GM21381 (cell line): ENCODE measurements around the gene NAA10.

Experiments used
- ATAC-seq: cut with Tn5 transposase; IDR thresholded peaks from one replicate; pipeline ENCODE4 v1.9.1; 2021; ENCODE audit warnings: mild to moderate bottlenecking, moderate library complexity; ENCODE audit not compliant: unreplicated experiment

Gene NAA10

DNA sequence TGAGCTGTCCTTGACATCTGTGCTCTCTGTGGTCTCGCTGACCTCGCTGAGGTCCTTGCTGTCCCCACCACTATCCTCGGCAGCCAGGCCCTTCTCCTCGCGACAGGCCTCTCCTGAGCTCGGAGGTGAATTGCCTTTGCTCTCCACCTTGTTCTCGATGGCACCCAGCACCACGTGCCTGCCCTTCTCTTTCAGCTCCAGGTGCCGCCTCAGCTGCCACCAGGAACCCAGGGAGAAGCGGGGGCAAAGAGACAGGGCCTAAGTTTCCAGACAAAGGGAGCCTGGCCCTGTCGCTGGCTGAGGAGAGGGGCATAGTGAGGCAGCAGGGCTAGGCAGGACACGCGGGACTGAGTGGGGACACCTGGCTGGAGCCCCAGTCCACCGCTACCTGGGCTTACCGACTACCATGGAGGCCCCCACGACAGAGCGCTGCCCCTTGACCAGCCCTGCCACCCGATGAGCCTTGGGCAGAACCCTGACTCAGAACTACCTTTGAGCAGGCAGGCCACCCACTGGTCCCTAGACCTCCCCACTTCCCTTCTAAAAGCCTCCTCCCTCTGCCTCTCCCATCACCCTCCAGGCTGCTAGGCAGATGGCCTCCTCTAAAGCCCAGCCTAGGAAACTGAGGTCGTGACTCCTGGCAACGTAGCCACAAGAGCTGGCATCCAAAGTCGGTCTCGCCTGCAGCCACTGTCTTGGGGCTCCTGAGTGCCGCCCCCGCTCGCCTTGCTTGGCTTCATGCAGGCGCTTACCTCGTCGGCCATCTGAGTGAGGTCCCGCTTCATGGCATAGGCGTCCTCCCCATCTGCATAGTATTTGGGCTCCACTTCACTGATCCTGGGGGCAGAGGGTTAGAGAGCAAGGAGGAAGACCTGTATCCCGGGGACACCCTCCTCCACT is 4.6 kb downstream of the NAA10 start:
- ATAC-seq, result no peak

DNA sequence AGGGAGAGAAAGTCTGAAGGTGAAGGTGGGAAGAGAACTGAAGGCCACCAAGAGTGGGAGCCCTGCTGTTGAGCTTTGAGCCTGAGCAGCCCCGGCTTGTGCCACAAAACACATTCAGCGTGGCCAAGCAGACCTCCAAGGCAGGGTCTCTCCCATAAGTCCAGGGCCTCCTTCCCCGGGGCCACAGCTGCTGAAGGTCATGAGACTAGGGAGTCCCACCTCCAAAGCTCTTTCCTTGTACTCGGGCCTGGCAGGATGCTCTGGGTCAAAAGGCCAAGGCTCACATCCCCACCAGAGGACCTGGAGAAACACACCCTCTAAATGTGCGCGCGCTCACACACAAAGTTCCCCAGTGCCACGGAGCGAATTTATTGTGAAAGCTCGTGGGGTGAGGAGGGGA is 5.3 kb downstream of the NAA10 start:
- ATAC-seq, result no peak

DNA sequence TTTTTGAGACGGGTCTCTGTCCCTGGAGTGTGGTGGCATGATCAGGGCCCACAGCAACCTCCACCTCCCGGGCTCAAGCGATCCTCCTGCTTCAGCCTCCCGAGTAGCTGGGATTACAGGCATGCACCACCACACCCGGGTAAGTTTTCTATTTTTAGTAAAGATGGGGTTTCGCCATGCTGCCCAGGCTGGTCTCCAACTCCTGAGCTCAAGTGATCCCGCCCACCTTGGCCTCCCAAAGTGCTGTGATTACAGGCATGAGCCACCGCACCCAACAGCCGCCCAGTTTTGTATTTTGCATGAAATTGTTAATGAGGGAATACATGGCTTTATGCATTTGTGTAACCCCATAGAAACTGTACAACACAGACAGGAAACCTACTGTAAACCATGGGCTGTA is 6.0 kb downstream of the NAA10 start:
- ATAC-seq, result no peak

DNA sequence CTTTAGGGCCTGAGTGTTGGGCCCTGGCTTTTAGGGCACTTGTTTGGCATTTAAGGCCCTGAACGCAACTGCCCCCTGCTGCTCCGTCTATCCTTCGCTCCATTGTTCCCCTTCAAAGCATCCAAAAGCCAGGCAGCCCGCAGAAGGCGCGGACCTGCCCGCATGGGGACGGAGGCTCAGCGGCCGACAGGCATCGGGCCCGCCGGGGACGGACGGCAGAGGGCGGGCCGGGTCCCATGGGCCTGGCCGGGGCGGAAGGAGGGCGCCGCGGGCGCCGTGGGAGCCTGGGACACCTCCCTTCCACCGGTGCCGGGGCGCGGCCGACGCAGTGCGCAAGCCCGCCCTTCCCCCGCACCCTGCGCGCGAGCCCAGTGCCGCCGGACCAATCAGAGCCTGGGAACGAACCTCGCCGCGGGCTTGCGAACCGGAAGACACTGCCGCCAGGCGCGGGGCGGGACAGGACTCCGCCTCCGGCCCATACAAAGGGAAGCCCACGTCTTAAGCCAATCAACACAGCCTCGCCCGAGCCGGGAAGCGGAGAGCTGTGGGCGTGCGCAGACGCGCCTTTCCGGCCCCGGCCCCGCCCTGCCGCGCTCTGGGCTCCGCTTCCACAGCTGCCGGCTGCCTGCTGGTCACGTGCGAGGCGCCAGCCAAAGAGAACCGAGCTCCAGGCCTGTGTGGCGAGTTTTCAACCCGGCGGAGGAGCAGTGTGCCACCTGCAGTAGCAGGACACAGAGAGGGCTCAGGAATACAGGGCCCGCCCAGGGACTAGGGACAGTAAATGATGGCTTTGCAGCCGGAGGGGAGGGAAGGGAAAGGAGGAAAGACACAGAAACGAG is 6.7 kb downstream of the NAA10 start:
- peak; percentile 68 for ATAC-seq

DNA sequence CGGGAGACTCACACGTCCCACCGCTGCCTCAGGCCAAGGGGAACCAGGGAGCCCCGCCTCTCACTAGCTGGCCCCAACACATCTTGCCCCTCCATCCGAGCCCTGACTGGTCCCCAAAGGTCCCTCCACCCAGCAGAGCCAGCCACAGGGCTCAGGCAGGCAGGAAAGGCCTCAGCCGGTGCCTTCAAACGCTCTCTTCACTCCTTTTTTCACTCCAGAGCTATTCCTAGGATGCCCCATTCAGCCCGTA is 7.2 kb downstream of the NAA10 start:
- no peak for ATAC-seq

DNA sequence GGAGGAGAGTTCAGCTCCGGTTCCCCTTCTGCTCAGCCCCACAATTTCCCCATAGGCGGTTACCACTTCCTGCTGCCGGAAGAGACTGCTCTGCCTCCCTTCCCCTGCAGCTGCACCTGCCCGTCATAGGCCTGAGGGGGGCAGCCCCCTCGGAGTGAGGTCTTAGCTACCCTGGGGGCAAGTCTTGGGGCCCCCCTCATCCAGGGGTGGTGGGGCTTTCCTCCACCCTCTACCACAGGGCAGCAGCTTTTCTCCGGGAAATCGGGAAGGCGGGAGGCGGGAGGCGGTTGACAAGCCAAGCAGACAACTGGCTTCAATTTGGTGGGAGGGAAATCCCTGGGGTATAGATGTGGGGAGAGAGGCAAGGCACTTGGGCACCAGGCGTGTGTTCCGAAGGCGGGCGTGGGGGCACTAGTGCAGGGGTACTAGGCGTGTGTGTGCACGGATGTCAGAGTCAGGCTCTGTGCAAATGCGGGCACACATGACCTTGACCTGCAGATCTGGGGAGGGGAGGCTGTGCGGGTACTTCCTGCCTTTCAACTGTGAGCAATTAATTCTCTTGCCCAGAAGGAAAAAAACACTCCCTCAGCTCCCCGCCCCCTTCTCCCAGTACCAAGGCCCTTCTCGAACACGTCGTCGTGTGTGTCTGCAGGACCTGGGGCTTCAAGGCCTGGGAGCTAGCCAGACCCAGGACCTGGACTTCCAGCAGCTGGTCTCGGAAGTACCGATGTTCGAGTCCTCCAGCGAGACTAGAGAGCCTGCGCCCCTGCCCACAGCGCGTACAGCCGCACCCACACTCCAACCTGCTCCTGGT is 7.8 kb downstream of the NAA10 start:
- peak; percentile 31 for ATAC-seq

DNA sequence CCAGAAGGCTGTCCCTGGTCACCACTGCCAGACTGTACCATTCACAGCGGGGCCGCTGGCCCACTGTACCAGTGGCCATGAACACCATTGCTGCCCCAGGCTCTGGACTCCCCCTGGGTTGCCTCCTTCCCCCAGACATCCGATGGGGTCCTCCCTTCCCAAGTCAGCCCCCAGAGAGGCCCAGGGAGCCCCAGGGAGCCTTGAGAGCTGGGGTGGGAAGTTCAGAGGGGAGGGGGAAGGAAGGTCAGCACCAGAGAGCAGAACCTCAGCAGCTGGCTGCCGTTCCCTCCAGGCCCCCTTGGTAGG is 8.3 kb downstream of the NAA10 start:
- no peak for ATAC-seq

DNA sequence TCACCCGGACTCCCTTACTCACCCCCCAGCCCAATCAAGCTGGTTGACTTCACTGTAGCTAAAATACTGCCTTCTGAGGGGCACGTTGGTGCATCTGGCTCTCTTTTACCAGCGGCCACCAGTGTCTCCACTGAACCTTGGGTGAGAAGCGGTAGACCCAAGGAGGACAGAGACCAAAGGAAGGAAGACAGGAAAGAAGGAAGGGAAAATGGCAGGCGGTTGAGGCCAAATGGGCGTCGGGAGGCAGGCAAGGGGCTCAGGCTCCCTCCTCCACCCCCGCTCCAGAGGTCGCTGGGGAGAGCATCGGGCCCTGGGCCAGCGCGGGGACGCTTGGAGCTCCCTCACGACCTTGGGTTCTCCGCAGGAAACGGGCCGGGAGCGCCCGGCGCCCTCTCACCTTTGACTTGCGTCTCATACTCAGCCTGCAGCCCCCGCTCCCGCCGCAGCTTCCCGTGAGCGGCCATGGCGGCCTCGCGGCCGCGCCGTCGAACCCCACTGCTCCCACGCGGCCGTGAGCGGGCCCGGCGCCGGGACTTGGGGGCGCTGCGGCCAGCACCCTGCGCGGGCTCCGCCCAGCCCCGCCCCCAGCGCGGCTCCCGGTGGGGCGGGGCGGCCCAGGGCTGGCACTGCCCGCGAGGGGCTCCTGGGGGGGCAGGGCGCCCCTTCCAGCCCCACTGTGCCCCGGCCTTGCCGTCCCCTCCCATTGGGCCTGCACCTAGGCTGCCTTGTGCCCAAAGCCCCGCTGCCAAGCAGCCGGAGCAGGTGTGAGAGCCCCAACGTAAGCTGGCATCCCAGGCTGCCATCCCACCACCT is 8.9 kb downstream of the NAA10 start, which contains the start of gene ARHGAP4:
Gene ARHGAP4 (minus strand): TSS at position 526 of the 813 bp plus-strand sequence. CDS start 62 bp downstream, at position 464.
- no peak for ATAC-seq

DNA sequence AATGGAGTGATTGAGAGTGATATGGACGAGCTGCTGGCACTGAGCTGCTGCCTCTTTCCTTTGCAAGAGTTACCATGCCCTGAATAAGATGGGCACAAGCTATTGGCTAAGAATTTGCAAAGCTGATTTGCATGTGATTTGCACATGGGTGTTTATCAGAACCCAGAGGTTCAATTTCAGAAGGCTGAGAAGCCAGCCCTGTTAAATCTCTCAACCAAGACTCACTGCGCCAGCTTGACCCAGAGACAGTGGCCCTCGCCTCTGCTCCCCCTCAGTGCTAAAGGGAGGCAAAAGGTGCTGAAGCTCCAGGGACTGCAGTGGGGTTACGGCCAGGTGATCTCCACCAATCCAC is 9.5 kb downstream of the NAA10 start:
- no peak for ATAC-seq

DNA sequence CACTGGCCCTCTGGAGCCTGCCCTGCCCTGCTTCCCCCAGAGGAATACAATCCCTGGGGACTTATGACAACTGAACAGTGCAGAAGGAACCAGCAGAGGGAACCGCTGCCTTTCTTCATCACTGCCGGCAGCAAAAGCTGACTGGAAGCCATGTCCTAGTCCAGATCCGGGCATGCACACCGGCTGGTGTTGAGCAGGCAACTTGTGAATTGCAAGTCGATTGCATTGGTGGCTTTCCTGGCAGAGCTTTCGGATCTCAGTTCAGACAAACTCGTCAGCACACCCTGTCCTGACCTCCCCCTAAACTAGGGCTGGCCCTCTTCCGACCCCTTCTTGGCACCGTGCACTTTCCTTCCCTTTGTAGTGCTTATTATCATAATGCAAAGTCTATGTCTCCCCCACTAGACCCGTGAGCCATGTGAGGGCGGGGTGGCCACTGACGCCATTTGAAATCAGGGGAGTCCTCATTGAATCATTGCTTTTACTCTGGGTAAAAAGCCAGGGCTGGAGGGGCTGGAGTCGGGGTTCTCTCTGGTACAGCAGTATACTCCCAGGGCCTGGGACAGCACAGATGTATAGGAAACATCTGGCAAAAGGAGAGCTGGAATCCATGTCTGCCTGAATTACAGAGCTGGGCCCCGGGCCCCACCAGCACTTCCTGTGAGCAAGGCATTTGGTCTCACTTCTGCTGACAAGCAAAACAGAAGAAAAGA is 10.5 kb downstream of the NAA10 start:
- no peak for ATAC-seq

DNA sequence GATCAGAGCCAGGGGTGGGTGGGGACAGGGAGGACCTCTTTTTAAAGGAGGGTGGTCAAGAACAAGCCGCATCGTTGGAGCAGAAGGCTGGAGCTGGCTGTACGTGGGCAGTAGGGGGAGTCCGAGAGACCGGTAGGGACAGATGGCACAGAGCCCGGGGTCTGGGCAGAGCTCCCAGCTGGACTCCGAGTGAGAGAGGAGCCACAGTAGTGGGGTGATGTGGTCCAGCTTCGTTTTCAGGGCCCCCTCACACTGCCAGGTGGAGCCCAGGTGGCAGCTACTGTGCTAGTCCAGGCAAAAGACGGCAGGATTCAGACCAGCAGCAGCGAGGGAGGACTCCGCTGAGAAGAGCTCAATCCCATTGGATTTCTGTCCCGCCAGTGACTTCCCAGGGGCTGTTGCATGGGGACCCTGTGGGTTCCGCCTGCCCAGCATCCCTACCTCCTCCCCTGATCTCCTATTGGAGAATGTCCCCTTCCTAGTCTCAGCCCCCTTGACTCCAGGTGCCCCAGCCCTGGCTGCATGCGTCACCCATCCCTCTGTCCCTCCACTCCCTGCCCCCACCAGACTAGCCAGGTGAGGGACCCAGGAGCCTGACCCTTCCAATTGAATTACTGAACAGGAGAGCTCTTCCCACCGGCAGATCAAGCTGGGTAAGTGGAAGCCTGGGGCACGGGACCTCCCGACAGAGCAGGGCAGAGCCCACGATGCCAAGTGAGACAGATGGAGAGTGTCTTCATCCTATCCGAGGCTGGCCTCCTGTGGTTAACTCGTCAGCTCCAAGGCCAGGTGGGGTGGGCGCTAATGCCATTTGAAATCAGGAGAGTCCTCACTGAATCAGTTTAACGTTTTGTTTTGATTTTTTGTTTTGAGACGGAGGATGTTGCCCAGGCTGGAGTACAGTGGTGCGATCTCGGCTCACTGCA is 11.6 kb downstream of the NAA10 start:
- no peak for ATAC-seq

DNA sequence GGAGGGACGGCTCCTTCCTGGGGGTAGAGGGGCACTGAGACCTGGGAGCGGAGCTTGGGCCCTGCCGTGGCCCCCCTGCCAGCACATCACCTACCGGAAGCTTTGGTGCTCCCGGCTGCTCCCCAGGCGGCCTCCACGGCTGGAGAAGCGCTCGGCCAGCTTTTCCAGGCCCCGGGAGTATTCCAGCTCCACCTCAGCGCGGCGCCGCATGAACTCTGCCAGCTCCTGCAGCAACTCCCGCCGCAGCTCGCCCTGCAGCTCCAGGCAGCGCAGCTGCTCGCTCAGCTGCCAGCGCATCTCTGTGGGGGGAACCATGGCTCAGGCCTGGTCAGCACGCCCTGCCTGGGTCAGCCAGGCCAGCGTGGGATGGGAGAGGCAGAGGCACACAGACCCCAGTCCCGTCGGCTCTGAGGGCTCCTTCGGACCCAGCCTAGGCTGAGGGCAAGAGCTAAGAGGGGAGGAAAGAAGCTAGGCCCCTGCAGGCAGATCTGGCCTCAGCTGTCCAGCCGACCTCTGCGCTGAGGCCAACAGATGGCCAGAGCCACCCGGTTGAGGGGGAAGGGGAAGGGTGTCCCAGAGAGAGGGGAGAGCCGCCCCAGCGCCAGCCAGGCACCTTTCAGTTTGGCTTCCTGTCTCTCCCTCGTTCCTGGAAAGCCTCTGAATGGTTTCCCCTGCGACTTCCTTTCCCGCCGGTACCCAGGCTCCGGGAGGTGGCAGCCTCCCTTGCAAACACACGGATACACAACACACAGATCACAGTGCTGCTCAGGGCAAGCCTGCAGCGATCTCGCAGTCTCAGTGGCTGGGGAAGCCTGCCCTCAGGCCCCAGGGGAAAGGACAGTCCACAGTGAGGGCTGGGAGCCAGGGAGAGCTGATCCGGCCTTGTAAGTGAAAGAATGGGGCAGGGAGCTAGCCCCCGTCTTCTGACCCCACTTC is 13.1 kb downstream of the NAA10 start:
- no peak for ATAC-seq

DNA sequence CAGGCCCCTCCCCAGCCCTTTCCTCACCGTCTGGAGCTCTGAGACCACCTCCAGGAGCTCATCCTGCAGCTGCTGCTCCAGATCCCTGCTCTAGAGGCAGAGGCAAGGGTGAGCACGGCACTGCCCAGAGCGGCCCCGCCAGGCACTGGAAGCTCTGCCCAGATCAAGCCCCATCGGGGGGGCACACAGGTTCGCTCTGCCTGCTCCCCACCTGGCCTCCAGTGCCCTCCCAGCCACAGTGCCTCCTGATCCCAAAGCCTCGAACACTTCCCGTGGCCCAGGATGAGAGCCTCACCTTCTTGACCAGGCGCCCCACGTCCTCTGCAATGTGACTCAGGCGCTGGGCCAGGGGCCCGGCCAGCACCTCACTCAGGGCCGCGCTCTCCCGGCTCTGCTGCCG is 13.8 kb downstream of the NAA10 start:
- no peak for ATAC-seq

DNA sequence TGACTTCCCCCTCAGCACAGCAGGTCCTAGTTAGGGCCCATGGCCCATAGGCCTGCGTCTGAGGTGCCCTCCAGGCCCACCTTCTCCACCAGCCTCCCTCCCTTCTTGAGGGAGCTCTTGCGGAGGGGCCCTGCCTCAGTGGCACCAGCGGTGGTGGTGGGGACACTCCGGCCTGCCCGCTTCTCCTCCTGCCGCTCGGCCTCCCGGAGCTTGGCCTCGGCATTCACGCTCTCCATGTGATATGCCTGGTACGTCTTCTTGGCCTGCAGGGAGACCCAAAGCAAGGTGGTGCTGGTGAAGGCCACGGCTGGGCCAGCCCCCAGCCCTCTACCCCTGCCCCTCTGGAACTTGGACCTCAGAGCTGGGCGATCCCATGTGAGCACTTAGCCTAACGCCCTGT is 14.3 kb downstream of the NAA10 start:
- ATAC-seq, result no peak

DNA sequence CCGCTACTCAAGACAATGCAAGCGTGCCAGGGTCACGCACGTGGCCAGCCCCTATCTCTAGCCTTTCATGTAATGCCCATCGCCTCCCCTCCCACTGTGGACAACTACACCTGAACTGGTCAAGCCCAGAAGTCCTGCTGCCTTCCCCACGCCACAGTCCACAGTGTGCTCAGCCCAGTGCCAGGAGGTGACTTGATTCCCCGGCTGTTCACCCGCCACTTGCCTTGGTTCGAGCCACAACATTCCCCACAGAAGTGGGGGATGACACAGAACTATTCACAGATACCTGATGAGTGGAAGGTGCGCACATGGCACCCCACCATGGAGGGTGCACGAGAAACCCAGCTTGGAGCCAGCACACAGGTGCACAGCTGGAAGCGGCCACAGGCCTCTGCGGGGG is 15.6 kb downstream of the NAA10 start:
- no peak for ATAC-seq

DNA sequence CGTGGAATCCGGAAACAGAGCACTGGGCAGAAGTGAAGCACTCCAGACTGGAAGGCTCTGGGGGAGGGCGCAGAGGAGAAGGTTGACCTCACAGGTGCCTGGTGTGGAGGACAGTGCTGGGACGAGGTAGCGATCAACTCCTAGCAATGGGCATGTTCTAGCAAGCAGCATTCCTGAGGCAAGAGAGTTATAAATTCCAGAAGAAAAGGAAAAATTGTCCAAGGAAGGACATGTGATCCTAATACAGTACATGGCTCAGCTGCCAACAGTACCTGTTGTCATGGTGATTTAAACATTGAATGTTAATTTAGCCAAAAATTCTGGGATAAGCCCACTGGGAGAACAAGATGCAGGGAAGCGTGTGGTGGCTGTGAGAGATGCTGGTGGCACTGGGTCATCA is 17.0 kb downstream of the NAA10 start:
- ATAC-seq, result no peak

DNA sequence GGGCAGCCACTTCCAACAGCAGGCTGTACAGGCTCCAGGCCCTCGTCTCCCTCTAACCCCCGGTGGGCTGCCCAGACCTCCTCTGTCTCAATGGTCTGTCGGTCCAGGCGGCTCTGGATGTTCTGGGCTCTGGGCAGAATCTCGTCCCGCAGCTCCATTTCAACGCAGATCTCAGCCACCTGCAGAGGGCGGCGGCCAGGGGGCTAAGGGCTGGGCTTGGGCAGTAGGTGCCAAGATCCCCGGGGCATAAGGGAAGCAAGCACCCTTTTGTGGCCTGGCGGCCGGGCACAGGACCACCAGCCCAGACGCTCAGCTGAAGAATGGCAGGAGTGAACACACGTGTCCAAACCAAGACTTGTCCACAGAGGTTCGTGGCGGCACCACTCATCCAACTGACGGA is 21.1 kb downstream of the NAA10 start:
- ATAC-seq, result no peak

DNA sequence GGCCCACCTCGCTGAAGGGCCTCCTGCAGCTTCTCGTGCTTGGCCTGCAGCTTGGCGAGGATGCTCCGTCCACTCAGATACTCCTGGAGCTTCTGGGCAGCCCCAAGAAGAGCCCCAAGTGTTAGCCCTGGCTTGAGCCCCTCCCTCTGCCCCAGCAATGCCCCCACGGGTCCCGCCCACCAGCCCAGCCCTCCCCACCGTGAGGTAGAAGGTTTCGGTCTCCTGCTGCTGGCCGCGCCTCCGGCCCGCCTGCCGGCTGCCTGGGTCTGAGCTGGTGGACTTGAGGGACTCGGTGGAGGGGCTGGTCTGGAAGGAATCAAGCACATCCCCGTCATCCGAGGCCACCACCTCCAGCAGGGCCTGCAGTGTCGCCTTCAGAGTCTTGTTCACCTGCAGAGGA is 21.6 kb downstream of the NAA10 start:
- ATAC-seq, result no peak
